Thymus (tissue), 11 donors: ENCODE data around the gene MINDY3. TPM values are rescaled to one million over a fixed set of nuclear protein-coding genes. Genes with fewer than 3 reads are reported as not detected.

Experiments
- DNase-seq, 9 donors: peaks; one replicate each; pipeline ENCODE4 v3.0.0-alpha.2; 2013; ENCODE audit warnings: low spot score in 9 of 9, low read depth in 6 of 9, missing footprints in 1 of 9
- H3K27ac ChIP-seq, 2 donors: one replicate each; pipeline ENCODE4 v1.5.1; 2013; ENCODE audit warnings: control low read depth in 1 of 2, low read depth in 1 of 2, low read length in 1 of 2, mild to moderate bottlenecking in 1 of 2, moderate library complexity in 1 of 2
- H3K27me3 ChIP-seq, 2 donors: one replicate each; pipeline ENCODE4 v1.5.1; 2013; ENCODE audit warnings: low read length in 1 of 2; ENCODE audit not compliant: control insufficient read depth in 2 of 2, insufficient read depth in 1 of 2
- H3K36me3 ChIP-seq, 2 donors: one replicate each; pipeline ENCODE4 v1.5.1; 2013; ENCODE audit warnings: low read length in 1 of 2, mild to moderate bottlenecking in 1 of 2, moderate library complexity in 1 of 2; ENCODE audit not compliant: control insufficient read depth in 2 of 2, insufficient read depth in 2 of 2
- H3K4me1 ChIP-seq, 2 donors: one replicate each; pipeline ENCODE4 v1.5.1; 2013; ENCODE audit warnings: low read length in 2 of 2; ENCODE audit not compliant: control insufficient read depth in 2 of 2, insufficient read depth in 2 of 2
- H3K4me3 ChIP-seq, 2 donors: one replicate each; pipeline ENCODE4 v1.5.1; 2013; ENCODE audit warnings: low read length in 2 of 2, control low read depth in 1 of 2, mild to moderate bottlenecking in 1 of 2
- H3K9me3 ChIP-seq, 2 donors: one replicate each; pipeline ENCODE4 v1.5.1; 2013; ENCODE audit warnings: low read length in 1 of 2, mild to moderate bottlenecking in 1 of 2; ENCODE audit not compliant: control insufficient read depth in 2 of 2, insufficient read depth in 1 of 2
- WGBS: extraction: QIAGEN DNeasy Blood & Tissue Kit; methylation state at CpG from one replicate; pipeline ENCODE4 v1.1.7; 2013; 5-methylcytosine and 5-hydroxymethylcytosine counted together
- polyA plus RNA-seq: library from polyadenylated mRNA; stranded (reverse); fragments of 200-250 nt; gene quantifications from one replicate; pipeline ENCODE4 v1.2.3, GENCODE V29; 2013
- total RNA-seq: library from RNA; stranded (reverse); fragments of 120-200 nt; gene quantifications from one replicate; pipeline ENCODE4 v1.2.4, GENCODE V29; 2013
- donor health status: healthy.

The MINDY3 gene
- total and polyA plus RNA-seq, 2 donors = 21.7 to 36.1 TPM

GRCh38 chr10:15794569-15794968 is 65.7 kb downstream of the MINDY3 start:
- Histone ChIP-seq H3K27ac (no peak overlapping the region), H3K4me1 (no peaks in the 10 kb centered on the region), H3K4me3 (no peak overlapping the region), H3K9me3 (no peaks in the 10 kb centered on the region), H3K27me3 (no peaks in the 10 kb centered on the region), H3K36me3 (no peaks in the 10 kb centered on the region)
- DNase-seq = no peak

DNA sequence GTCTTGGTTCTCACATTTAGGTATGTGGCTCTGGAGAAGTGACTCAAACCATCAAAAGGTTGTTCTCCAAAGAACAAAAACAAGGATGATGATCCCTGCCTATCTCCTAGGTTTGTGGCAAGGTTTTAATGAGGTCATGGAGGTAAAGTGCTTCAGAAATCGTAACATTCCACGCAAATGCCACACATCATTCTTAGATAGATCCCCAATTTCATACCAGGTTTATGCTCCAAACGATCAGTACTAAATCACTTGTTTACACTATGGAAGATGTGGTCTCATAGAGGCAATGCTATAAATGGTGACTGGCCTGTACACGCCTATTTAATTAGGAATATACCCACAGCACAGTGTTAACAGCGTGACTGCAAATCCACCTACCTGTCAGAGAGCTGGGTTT is 66.6 kb downstream of the MINDY3 start:
- no peak for DNase-seq
- WGBS = over 99% methylated on average over 5 of the region's 5 CpGs
- Histone ChIP-seq H3K27ac (no peak overlapping the region), H3K36me3 (no peaks in the 10 kb centered on the region), H3K4me1 (no peaks in the 10 kb centered on the region), H3K27me3 (no peaks in the 10 kb centered on the region), H3K9me3 (no peaks in the 10 kb centered on the region), H3K4me3 (no peak overlapping the region)

DNA sequence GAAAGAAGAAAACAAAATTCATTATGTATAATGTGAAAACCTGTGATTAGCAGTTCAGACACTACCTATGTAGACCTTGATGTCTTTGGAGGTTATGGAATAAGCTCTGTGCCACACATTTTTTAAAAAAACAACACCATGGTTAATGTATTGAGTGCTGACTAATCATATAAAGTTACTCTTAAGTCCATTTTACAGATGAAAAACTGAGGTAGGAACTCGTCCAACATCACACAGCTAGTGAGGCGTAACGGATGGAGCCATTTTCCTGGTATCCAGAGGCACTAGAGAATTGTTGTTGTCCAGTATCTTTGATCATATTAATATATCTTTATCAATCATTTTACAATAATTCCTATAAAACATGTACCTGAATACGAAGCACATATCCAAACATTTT is 67.5 kb downstream of the MINDY3 start:
- Histone ChIP-seq H3K4me1 (no peaks in the 10 kb centered on the region), H3K27ac (no peak overlapping the region), H3K27me3 (no peaks in the 10 kb centered on the region), H3K9me3 (no peaks in the 10 kb centered on the region), H3K36me3 (no peaks in the 10 kb centered on the region), H3K4me3 (no peak overlapping the region)
- no peak for DNase-seq
- 97% methylated on average over 4 of the region's 4 CpGs for WGBS

- Histone ChIP-seq H3K27ac (no peak overlapping the region), H3K9me3 (no peaks in the 10 kb centered on the region), H3K27me3 (no peaks in the 10 kb centered on the region), H3K36me3 (peaks cover 0 to 7% of the 10 kb centered on the region in 2 donors), H3K4me1 (no peaks in the 10 kb centered on the region), H3K4me3 (no peak overlapping the region)
- no peak for DNase-seq
- 96% methylated on average over 2 of the region's 2 CpGs for WGBS
Observed at GRCh38 chr10:15791816-15792524, 68.3 kb downstream of the MINDY3 start.

DNA sequence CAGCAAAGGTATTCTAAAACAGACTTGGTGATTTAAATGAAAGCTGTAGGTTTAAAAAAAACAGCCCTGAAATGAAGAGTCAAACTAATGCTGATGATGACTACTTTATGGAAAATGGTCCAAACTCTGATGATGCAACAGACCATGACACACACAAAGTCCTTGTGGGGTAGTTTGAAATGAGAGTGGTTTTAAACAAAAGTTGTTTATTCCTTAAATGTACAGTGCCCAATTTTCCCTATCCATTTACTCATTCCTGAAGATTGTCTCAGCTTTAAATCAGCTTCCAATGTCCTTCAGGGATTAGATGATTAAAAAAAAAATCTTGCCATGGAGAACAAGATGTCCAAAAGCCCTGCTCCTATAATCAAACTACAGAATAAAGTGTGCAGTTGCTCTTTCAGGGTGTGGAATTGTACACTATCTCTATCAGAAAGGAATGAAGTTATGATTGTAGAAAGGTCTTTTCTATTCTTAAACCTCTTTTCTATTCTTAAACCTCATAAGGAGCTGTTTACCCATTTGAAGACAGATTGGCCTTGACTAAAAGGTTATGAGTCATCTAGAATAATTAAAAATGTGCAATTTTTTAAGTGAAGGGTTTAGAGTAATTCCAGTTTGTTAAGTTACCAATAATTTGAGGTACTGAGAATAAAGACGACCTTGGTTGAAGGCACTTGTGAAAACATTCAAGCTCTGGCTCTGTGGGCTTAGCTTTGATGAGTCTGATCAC is 70.3 kb downstream of the MINDY3 start:
- Histone ChIP-seq H3K9me3 (no peaks in the 10 kb centered on the region), H3K27ac (no peak overlapping the region), H3K4me3 (no peak overlapping the region), H3K36me3 (peaks cover 5 to 13% of the 10 kb centered on the region in 2 donors), H3K4me1 (no peaks in the 10 kb centered on the region), H3K27me3 (no peaks in the 10 kb centered on the region)
- DNase-seq = no peak
- 93% methylated on average over 1 of the region's 1 CpG for WGBS

GRCh38 chr10:15787426-15787825 is 72.9 kb downstream of the MINDY3 start:
- Histone ChIP-seq H3K27me3 (no peaks in the 10 kb centered on the region), H3K9me3 (no peaks in the 10 kb centered on the region), H3K4me3 (no peak overlapping the region), H3K27ac (no peak overlapping the region), H3K36me3 (peaks cover 11 to 18% of the 10 kb centered on the region in 2 donors), H3K4me1 (no peaks in the 10 kb centered on the region)
- DNase-seq = no peak
- WGBS = 96% methylated on average over 5 of the region's 5 CpGs

GRCh38 chr10:15784662-15785300 is 75.5 kb downstream of the MINDY3 start:
- Histone ChIP-seq H3K9me3 (no peaks in the 10 kb centered on the region), H3K36me3 (peaks cover 15 to 22% of the 10 kb centered on the region in 2 donors), H3K4me1 (no peaks in the 10 kb centered on the region), H3K4me3 (no peak overlapping the region), H3K27ac (no peak overlapping the region), H3K27me3 (no peaks in the 10 kb centered on the region)
- no peak for DNase-seq
- WGBS = 97% methylated on average over 8 of the region's 8 CpGs

DNA sequence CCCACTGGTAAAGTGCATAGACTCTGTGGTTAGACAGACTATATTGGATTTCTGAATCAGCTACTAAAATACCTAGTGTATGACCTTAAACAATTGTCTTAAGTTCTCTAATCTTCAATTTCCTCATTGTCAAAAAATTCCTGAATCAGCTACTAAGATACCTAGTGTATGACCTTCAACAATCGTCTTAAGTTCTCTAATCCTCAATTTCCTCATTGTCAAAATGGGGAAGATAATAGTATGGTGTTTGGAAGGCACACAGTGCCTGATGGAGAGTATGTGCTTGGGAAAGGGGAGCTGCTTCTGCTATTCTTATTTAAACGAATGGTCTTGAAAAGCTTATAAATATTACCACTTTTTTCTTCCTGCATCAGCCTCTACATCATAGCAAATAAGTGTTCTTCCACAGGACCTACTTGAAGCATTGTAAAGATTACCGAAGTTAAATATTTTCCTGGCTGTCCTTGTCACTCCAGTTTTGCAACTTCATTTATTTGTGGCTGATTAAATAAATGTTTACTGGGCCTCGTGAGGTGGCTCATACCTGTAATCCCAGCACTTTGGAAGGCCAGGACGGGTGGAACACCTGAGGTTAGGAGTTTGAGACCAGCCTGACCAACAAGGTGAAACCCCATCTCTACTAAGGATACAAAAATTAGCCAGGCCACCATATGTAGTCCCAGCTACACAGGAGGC is 76.2 kb downstream of the MINDY3 start:
- WGBS = 97% methylated on average over 5 of the region's 5 CpGs
- Histone ChIP-seq H3K27me3 (no peaks in the 10 kb centered on the region), H3K27ac (no peak overlapping the region), H3K4me3 (no peak overlapping the region), H3K9me3 (no peaks in the 10 kb centered on the region), H3K4me1 (no peaks in the 10 kb centered on the region), H3K36me3 (peaks cover 15 to 22% of the 10 kb centered on the region in 2 donors)
- DNase-seq = no peak

GRCh38 chr10:15782851-15783250 is 77.5 kb downstream of the MINDY3 start:
- WGBS = 97% methylated on average over 4 of the region's 4 CpGs
- Histone ChIP-seq H3K4me3 (no peak overlapping the region), H3K4me1 (no peaks in the 10 kb centered on the region), H3K27me3 (no peaks in the 10 kb centered on the region), H3K27ac (no peak overlapping the region), H3K36me3 (peaks cover 15 to 22% of the 10 kb centered on the region in 2 donors), H3K9me3 (no peaks in the 10 kb centered on the region)
- DNase-seq = no peak
